ENCODE results near the gene PPP6R1.

PPP6R1 gene

DNA sequence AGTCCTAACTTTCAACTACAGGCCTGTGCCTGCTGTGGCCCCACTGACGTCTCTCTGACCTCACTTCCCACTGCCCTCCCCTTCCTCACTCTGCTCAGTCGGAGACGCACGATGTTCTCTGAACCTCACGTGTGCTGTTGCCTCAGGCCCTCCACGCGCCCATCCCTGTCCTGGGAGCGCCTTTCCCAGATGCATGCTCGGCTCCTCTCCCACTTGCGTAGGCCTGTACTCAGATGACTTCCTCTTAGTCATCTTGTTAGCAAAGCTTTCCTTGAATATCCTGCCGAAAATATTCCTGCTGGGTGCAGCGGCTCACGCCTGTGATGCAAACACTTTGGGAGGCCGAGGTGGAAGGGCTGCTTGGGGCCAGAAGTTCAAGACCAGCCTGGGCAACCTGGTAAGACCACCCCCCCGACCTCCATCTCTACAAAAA is 69.4 kb downstream of the PPP6R1 start:
- H3K4me3 ChIP-seq (ENCODE audit: low read depth, low read length) = no peak overlapping the region

DNA sequence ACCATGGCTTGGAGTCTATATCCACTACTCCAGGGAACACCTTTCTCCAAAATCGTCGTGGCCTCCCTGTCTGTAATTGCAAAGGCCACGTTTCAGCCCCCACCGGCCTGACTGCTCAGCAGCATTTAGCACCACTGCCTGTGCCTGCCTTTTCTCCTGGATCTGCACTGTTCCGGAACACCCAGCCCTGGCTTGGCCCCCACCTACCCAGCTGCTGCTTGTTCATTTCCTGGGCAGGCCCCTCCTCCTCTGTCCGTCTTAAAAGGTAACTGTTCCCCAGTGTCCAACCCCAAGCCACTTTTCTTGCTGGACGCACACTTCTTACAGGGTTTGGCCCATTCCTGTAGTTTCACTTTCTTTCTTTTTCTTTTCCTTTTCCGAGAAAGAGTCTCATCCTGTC is 70.2 kb downstream of the PPP6R1 start:
- H3K4me3 ChIP-seq (ENCODE audit: low read depth, low read length) = no peak overlapping the region

GRCh38 chr19:55186080-55186479 is 72.7 kb downstream of the PPP6R1 start:
- no peak overlapping the region for H3K4me3 ChIP-seq (ENCODE audit: low read depth, low read length)

GRCh38 chr19:55181740-55182139 is 77.1 kb downstream of the PPP6R1 start:
- no peak overlapping the region for H3K4me3 ChIP-seq (ENCODE audit: low read depth, low read length)

Data from iPS-11a (cell line).